HEK293 (cell line): ENCODE measurements around the gene BACH2.
A peak's percentile ranks its signal among the peaks of the same experiment; 100 is the strongest.
"Not testable (repeated sequence)": the region's sequence is repeated elsewhere in the genome, so short reads cannot be mapped to it uniquely, and the experiment has no call there.

Source experiments
- CTCF ChIA-PET: fragments of 350-600 bp; formaldehyde crosslinking; extraction: SDS; loops from one replicate; lab custom pipeline; 2021; ENCODE audit warnings: antibody characterized with exemption; lab: Yijun Ruan, JAX
- POLR2A ChIA-PET: fragments of 300-600 bp; formaldehyde crosslinking; extraction: SDS; loops from one replicate; lab custom pipeline; 2020; ENCODE audit warnings: antibody characterized with exemption, inconsistent platforms; lab: Yijun Ruan, JAX
- H3K27ac ChIP-seq: fragments of 200-500 bp; sonication (Bioruptor generic); 2 replicates; pipeline ENCODE4 v1.5.1; 2014; ENCODE audit warnings: low read depth, low read length, control low read depth, inconsistent platforms; ENCODE audit errors: extremely low read depth
- H3K36me3 ChIP-seq, 2 experiments: fragments of 200-500 bp in 1 of 2; sonication (Bioruptor generic) in 1 of 2; 1 replicate in 1 of 2; 2 replicates in 1 of 2; pipeline ENCODE4 v1.5.1; 2014 to 2017; ENCODE audit warnings: inconsistent platforms in 2 of 2, low read length in 2 of 2; ENCODE audit not compliant: control insufficient read depth in 2 of 2, insufficient read depth in 1 of 2
- H3K4me1 ChIP-seq: fragments of 200-500 bp; sonication (Bioruptor generic); 2 replicates; pipeline ENCODE4 v1.5.1; 2014; ENCODE audit warnings: mild to moderate bottlenecking, low read length, inconsistent platforms; ENCODE audit not compliant: control insufficient read depth, insufficient read depth
- H3K4me3 ChIP-seq: 2 replicates; pipeline ENCODE4 v1.5.1; 2011; ENCODE audit warnings: low read depth, mild to moderate bottlenecking, control low read depth, low read length, moderate library complexity
- H3K9me3 ChIP-seq: fragments of 200-500 bp; sonication (Bioruptor generic); 2 replicates; pipeline ENCODE4 v1.5.1; 2014; ENCODE audit warnings: low read depth, low read length, inconsistent platforms; ENCODE audit not compliant: control insufficient read depth, insufficient read depth
- MYNN ChIP-seq: fragments of 450-650 bp; formaldehyde crosslinking; IDR thresholded peaks from 2 replicates; pipeline ENCODE4 v1.5.1; 2016; ENCODE audit warnings: missing biosample characterization, missing genetic modification characterization, borderline replicate concordance
- OVOL3 ChIP-seq: fragments of 450-650 bp; formaldehyde crosslinking; IDR thresholded peaks from 2 replicates; pipeline ENCODE4 v1.5.1; 2016; ENCODE audit warnings: missing biosample characterization, missing genetic modification characterization
- SETDB1 ChIP-seq: IDR thresholded peaks from one replicate; pipeline ENCODE4 v1.6.1; 2017; ENCODE audit warnings: mild to moderate bottlenecking, low read length, moderate library complexity, mixed read lengths; ENCODE audit not compliant: insufficient read length
- ZBTB7A ChIP-seq: fragments of 450-650 bp; formaldehyde crosslinking; IDR thresholded peaks from 2 replicates; pipeline ENCODE4 v1.5.1; 2016; ENCODE audit warnings: low read depth, missing biosample characterization, missing genetic modification characterization
- ZFHX2 ChIP-seq: fragments of 450-650 bp; formaldehyde crosslinking; conservative IDR thresholded peaks from 2 replicates; pipeline ENCODE4 v1.5.1; 2016; ENCODE audit warnings: missing biosample characterization, missing genetic modification characterization
- ZNF10 ChIP-seq: fragments of 450-650 bp; formaldehyde crosslinking; IDR thresholded peaks from 2 replicates; pipeline ENCODE4 v1.5.1; 2017; ENCODE audit warnings: missing biosample characterization, missing genetic modification characterization
- ZNF146 ChIP-seq: fragments of 450-650 bp; formaldehyde crosslinking; IDR thresholded peaks from 2 replicates; pipeline ENCODE4 v1.5.1; 2016; ENCODE audit warnings: missing biosample characterization, missing genetic modification characterization
- ZNF202 ChIP-seq: fragments of 450-650 bp; formaldehyde crosslinking; IDR thresholded peaks from 2 replicates; pipeline ENCODE4 v1.5.1; 2016; ENCODE audit warnings: missing biosample characterization, missing genetic modification characterization, borderline replicate concordance
- ZNF423 ChIP-seq: fragments of 450-650 bp; formaldehyde crosslinking; IDR thresholded peaks from 2 replicates; pipeline ENCODE4 v1.5.1; 2016; ENCODE audit warnings: missing biosample characterization, missing genetic modification characterization
- ZNF521 ChIP-seq: fragments of 450-650 bp; formaldehyde crosslinking; IDR thresholded peaks from 2 replicates; pipeline ENCODE4 v1.5.1; 2017; ENCODE audit warnings: missing biosample characterization, mild to moderate bottlenecking, missing genetic modification characterization
- ZNF555 ChIP-seq: fragments of 450-650 bp; formaldehyde crosslinking; conservative IDR thresholded peaks from 2 replicates; pipeline ENCODE4 v1.5.1; 2017; ENCODE audit warnings: missing biosample characterization, mild to moderate bottlenecking, missing genetic modification characterization, inconsistent platforms
- ZNF624 ChIP-seq: fragments of 450-650 bp; formaldehyde crosslinking; IDR thresholded peaks from 2 replicates; pipeline ENCODE4 v1.5.1; 2017; ENCODE audit warnings: missing biosample characterization, missing genetic modification characterization
- ZNF658 ChIP-seq: fragments of 450-650 bp; formaldehyde crosslinking; IDR thresholded peaks from 2 replicates; pipeline ENCODE4; 2016; ENCODE audit warnings: missing biosample characterization, missing genetic modification characterization
- ZNF670 ChIP-seq: fragments of 450-650 bp; formaldehyde crosslinking; IDR thresholded peaks from 2 replicates; pipeline ENCODE4 v1.5.1; 2016; ENCODE audit warnings: missing biosample characterization, missing genetic modification characterization, low read depth
- ZNF776 ChIP-seq: fragments of 450-650 bp; formaldehyde crosslinking; IDR thresholded peaks from 2 replicates; pipeline ENCODE4 v1.5.0; 2017; ENCODE audit warnings: missing biosample characterization, missing genetic modification characterization, borderline replicate concordance
- ZSCAN23 ChIP-seq: fragments of 450-650 bp; formaldehyde crosslinking; IDR thresholded peaks from 2 replicates; pipeline ENCODE4 v1.5.1; 2016; ENCODE audit warnings: missing biosample characterization, missing genetic modification characterization
- TF ChIP-seq, protein P1 (sequence below): fragments of 450-650 bp; formaldehyde crosslinking; IDR thresholded peaks from 2 replicates; pipeline ENCODE4 v1.5.1; 2016; ENCODE audit warnings: missing biosample characterization, missing genetic modification characterization
- TF ChIP-seq, protein P2 (sequence below): fragments of 450-650 bp; IDR thresholded peaks from 2 replicates; pipeline ENCODE4 v1.5.1; 2018; ENCODE audit warnings: missing biosample characterization, mild to moderate bottlenecking, missing genetic modification characterization

The BACH2 gene

DNA sequence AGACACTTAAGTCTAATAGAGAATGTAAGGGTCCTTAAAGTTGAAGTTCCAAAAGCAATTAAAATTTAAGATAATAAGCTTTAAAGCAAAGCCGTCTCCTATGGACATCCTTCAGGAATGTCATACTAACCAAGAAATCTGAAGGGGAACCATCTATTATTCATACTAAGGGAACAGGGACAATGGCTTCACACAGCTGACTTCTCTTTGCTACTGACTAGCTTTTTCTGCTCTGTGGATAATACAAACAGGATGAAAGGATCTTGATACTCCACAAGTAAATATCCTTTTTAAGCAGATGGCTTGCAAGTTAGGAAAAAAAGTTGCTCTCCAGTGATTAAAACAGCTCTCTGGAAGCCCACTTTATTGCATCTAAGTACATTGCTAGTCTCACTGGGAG is 178.6 kb downstream of the BACH2 start (continued):
- TF ChIP-seq, protein P1, sequence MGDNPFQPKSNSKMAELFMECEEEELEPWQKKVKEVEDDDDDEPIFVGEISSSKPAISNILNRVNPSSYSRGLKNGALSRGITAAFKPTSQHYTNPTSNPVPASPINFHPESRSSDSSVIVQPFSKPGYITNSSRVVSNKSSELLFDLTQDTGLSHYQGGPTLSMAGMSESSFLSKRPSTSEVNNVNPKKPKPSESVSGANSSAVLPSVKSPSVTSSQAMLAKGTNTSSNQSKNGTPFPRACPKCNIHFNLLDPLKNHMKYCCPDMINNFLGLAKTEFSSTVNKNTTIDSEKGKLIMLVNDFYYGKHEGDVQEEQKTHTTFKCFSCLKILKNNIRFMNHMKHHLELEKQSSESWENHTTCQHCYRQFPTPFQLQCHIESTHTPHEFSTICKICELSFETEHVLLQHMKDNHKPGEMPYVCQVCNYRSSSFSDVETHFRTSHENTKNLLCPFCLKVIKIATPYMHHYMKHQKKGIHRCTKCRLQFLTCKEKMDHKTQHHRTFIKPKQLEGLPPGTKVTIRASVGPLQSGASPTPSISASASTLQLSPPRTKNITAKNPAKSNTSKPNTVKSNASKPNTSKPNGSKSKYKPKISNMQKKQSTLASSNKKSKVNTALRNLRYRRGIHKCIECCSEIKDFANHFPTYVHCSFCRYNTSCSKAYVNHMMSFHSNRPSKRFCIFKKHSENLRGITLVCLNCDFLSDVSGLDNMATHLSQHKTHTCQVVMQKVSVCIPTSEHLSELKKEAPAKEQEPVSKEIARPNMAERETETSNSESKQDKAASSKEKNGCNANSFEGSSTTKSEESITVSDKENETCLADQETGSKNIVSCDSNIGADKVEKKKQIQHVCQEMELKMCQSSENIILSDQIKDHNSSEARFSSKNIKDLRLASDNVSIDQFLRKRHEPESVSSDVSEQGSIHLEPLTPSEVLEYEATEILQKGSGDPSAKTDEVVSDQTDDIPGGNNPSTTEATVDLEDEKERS, result no peak
- TF ChIP-seq ZNF555 (tag by site-specific recombination), result no peak
- TF ChIP-seq ZNF10 (tag by site-specific recombination), result no peak
- no peak for TF ChIP-seq ZNF658 (tag by site-specific recombination)
- no peak for TF ChIP-seq ZNF776 (tag by site-specific recombination)
- no peak for TF ChIP-seq ZNF423 (tag by site-specific recombination)
- TF ChIP-seq MYNN (tag by site-specific recombination), result no peak
- TF ChIP-seq, protein P2, sequence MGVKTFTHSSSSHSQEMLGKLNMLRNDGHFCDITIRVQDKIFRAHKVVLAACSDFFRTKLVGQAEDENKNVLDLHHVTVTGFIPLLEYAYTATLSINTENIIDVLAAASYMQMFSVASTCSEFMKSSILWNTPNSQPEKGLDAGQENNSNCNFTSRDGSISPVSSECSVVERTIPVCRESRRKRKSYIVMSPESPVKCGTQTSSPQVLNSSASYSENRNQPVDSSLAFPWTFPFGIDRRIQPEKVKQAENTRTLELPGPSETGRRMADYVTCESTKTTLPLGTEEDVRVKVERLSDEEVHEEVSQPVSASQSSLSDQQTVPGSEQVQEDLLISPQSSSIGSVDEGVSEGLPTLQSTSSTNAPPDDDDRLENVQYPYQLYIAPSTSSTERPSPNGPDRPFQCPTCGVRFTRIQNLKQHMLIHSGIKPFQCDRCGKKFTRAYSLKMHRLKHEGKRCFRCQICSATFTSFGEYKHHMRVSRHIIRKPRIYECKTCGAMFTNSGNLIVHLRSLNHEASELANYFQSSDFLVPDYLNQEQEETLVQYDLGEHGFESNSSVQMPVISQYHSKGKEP (tag by site-specific recombination), result no peak
- no peak for TF ChIP-seq OVOL3
- no peak for TF ChIP-seq ZSCAN23 (tag by site-specific recombination)

DNA sequence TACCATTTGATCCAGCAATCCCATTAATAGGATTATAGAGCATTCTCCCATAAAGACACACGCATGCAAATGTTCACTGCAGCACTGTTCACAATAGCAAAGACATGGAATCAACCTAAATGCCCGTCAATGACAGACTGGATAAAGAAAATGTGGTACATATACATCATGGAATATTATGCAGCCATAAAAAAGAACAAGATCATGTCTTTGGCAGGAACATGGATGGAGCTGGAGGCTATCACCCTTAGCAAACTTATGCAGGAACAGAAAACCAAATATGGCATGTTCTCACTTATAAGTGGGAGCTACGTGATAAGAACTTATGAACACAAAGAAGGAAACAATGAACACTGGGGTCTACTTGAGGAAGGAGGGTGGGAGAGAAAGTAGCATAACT is 180.5 kb downstream of the BACH2 start:
- H3K4me1 ChIP-seq, H3K36me3 ChIP-seq, POLR2A ChIA-PET: not testable (repeated sequence)
- TF ChIP-seq, protein P1, result 0 out of 2 replicates have a peak, but pooled peaks have one; percentile 56
- peak; percentile 69 for TF ChIP-seq ZNF146 (tag by site-specific recombination)
- TF ChIP-seq, all 188 proteins: peak for 2; not testable (repeated sequence) for 186
- H3K9me3 ChIP-seq, H3K4me3 ChIP-seq, H3K27ac ChIP-seq: not testable (repeated sequence)
- CTCF ChIA-PET, result interaction anchor here (0.9 to 1.1 kb wide), 2 partner anchors 64 to 173 kb away, joined by 3 to 4 read pairs; no protein-coding TSS in a partner anchor

DNA sequence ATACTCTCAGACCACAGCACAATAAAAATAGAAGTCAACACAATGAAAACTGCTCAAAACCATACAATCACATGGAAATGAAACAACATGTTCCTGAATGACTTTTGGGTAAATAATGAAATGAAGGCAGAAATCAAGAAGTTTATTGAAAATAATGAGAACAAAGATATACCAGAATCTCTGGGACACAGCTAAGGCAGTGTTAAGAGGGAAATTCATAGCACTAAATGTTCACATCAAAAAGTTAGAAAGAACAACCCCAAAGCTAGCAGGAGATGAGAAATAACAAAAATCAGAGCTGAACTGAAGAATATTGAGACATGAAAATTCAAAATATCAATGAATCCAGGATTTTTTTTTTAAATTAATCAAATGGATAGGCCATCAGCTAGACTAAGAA is 183.3 kb downstream of the BACH2 start:
- POLR2A ChIA-PET, result no interaction called here
- H3K36me3 ChIP-seq, result no peaks in the 10 kb centered on the region
- no peak overlapping the region for H3K4me3 ChIP-seq
- no peaks in the 10 kb centered on the region for H3K9me3 ChIP-seq
- CTCF ChIA-PET, result interaction anchor here (0.7 to 1.4 kb wide), 2 partner anchors 170 to 364 kb away, joined by 3 read pairs; no protein-coding TSS in a partner anchor
- H3K27ac ChIP-seq, result no peak overlapping the region
- no peaks in the 10 kb centered on the region for H3K4me1 ChIP-seq
- TF ChIP-seq ZNF624 (no peak), ZNF521 (tag by site-specific recombination) (no peak), ZNF10 (tag by site-specific recombination) (no peak), ZNF202 (tag by site-specific recombination) (no peak), ZNF670 (no peak), ZNF658 (tag by site-specific recombination) (no peak), ZFHX2 (tag by site-specific recombination) (no peak), SETDB1 (peak; percentile 81), ZBTB7A (no peak)
- TF ChIP-seq, all 188 proteins: peak for 1
